ENCODE data around the gene CCDC141. TPM values are rescaled to one million over a fixed set of nuclear protein-coding genes. Genes with fewer than 3 reads are reported as not detected.

The CCDC141 gene
- total RNA-seq, 4 donors from 2014 or later: 5.5 to 18.9 (median 12.5) TPM

GRCh38 chr2:178976351-178976750 is 73.6 kb downstream of the CCDC141 start:
- ATAC-seq (ENCODE audit: low FRiP score) (no peak), DNase-seq (ENCODE audit: low spot score) (no peak)
- no peak for TF ChIP-seq CTCF (IDR thresholded peaks at IDR 0.05)

- ATAC-seq (ENCODE audit: low FRiP score): no peak
- TF ChIP-seq CTCF (IDR thresholded peaks at IDR 0.05): no peak
These were observed 87.0 kb downstream of the CCDC141 start for GRCh38 chr2:178962805-178963433.

GRCh38 chr2:178962152-178962551 is 87.8 kb downstream of the CCDC141 start:
- ATAC-seq (ENCODE audit: low FRiP score): no peak
- TF ChIP-seq CTCF (IDR thresholded peaks at IDR 0.05): no peak

More at GRCh38 chr2:178962805-178963433, 87.0 kb downstream of the CCDC141 start:
- DNase-seq (ENCODE audit: low spot score): no peak

GRCh38 chr2:178954049-178954448 is 95.9 kb downstream of the CCDC141 start:
- ATAC-seq (ENCODE audit: low FRiP score) (no peak), DNase-seq (ENCODE audit: low spot score) (no peak)
- TF ChIP-seq CTCF (IDR thresholded peaks at IDR 0.05): no peak

More at GRCh38 chr2:178962152-178962551, 87.8 kb downstream of the CCDC141 start:
- DNase-seq (ENCODE audit: low spot score): no peak

- ATAC-seq (ENCODE audit: low FRiP score): no peak
- DNase-seq (ENCODE audit: low spot score): no peak
- no peak for TF ChIP-seq CTCF (IDR thresholded peaks at IDR 0.05)
These were observed 98.5 kb downstream of the CCDC141 start for GRCh38 chr2:178951266-178952006.

- TF ChIP-seq CTCF (IDR thresholded peaks at IDR 0.05): no peak
- ATAC-seq (ENCODE audit: low FRiP score) (no peak), DNase-seq (ENCODE audit: low spot score) (no peak)
These were observed 100.4 kb downstream of the CCDC141 start for GRCh38 chr2:178949584-178949983.

- DNase-seq (ENCODE audit: low spot score): no peak
- ATAC-seq (ENCODE audit: low FRiP score): no peak
- no peak for TF ChIP-seq CTCF (IDR thresholded peaks at IDR 0.05)
These were observed 100.8 kb downstream of the CCDC141 start for GRCh38 chr2:178949151-178949550.
